Measurements from ENCODE around the gene EIF2B5. TPM values are rescaled to one million over a fixed set of nuclear protein-coding genes. Genes with fewer than 3 reads are reported as not detected.

The EIF2B5 gene
- total RNA-seq, 2 donors from 2014 or later, result 38.7 to 39.7 TPM

- DNase-seq (ENCODE audit: low spot score), result no peak
- Histone ChIP-seq H3K36me3 (no peaks in the 10 kb centered on the region), H3K27ac (no peak overlapping the region), H3K4me3 (no peak overlapping the region), H3K9me3 (no peaks in the 10 kb centered on the region), H3K4me1 (ENCODE audit: control insufficient read depth in 1 of 2, low read depth in 2 of 2) (no peaks in the 10 kb centered on the region), H3K27me3 (replicated peaks; ENCODE audit: insufficient read depth) (no peaks in the 10 kb centered on the region)
- no peak for TF ChIP-seq CTCF (IDR thresholded peaks at IDR 0.05)
- ATAC-seq (ENCODE audit: insufficient number of reproducible peaks, low FRiP score, low read depth), result no peak
These were observed 9.2 kb upstream of the EIF2B5 start for GRCh38 chr3:184126006-184126405.

- no peak for DNase-seq (ENCODE audit: low spot score)
- no peak for ATAC-seq (ENCODE audit: insufficient number of reproducible peaks, low FRiP score, low read depth)
- H3K4me3 ChIP-seq, result no peak overlapping the region
- H3K9me3 ChIP-seq, result no peaks in the 10 kb centered on the region
- no peak overlapping the region for H3K27ac ChIP-seq
- no peaks in the 10 kb centered on the region for H3K36me3 ChIP-seq
- TF ChIP-seq CTCF (IDR thresholded peaks at IDR 0.05), result no peak
- peaks cover 0 to 4% of the 10 kb centered on the region in 2 donors for H3K4me1 ChIP-seq (ENCODE audit: control insufficient read depth in 1 of 2, low read depth in 2 of 2)
- H3K27me3 ChIP-seq (replicated peaks; ENCODE audit: insufficient read depth), result no peaks in the 10 kb centered on the region
These were observed 6.1 kb upstream of the EIF2B5 start for GRCh38 chr3:184129012-184129411.

- Histone ChIP-seq H3K4me1 (ENCODE audit: control insufficient read depth in 1 of 2, low read depth in 2 of 2) (peaks cover 13 to 14% of the 10 kb centered on the region in 2 donors), H3K27me3 (replicated peaks; ENCODE audit: insufficient read depth) (no peaks in the 10 kb centered on the region), H3K4me3 (no peak overlapping the region), H3K9me3 (no peaks in the 10 kb centered on the region), H3K36me3 (no peaks in the 10 kb centered on the region), H3K27ac (no peak overlapping the region)
- ATAC-seq (ENCODE audit: insufficient number of reproducible peaks, low FRiP score, low read depth), result no peak
- TF ChIP-seq CTCF (IDR thresholded peaks at IDR 0.05), result no peak
- DNase-seq (ENCODE audit: low spot score), result no peak
These were observed 2.2 kb upstream of the EIF2B5 start for GRCh38 chr3:184132945-184133344.

- no peaks in the 10 kb centered on the region for H3K9me3 ChIP-seq
- peak overlapping the region; percentile 87 to 90 for H3K27ac ChIP-seq
- peaks cover 13 to 14% of the 10 kb centered on the region in 2 donors for H3K4me1 ChIP-seq (ENCODE audit: control insufficient read depth in 1 of 2, low read depth in 2 of 2)
- H3K27me3 ChIP-seq (replicated peaks; ENCODE audit: insufficient read depth), result no peaks in the 10 kb centered on the region
- peak; percentile 39 for DNase-seq (ENCODE audit: low spot score)
- ATAC-seq (ENCODE audit: insufficient number of reproducible peaks, low FRiP score, low read depth), result peak; percentile 54
- no peak for TF ChIP-seq CTCF (IDR thresholded peaks at IDR 0.05)
- H3K4me3 ChIP-seq, result peak overlapping the region; percentile 83
- peaks cover 4% of the 10 kb centered on the region for H3K36me3 ChIP-seq
These were observed 1.1 kb upstream of the EIF2B5 start for GRCh38 chr3:184133840-184134745.

- ATAC-seq (ENCODE audit: insufficient number of reproducible peaks, low FRiP score, low read depth), result no peak
- Histone ChIP-seq H3K27me3 (replicated peaks; ENCODE audit: insufficient read depth) (no peaks in the 10 kb centered on the region), H3K4me1 (ENCODE audit: control insufficient read depth in 1 of 2, low read depth in 2 of 2) (peaks cover 13 to 14% of the 10 kb centered on the region in 2 donors), H3K27ac (peak overlapping the region; percentile 87 to 90), H3K36me3 (peaks cover 10% of the 10 kb centered on the region), H3K4me3 (peak overlapping the region; percentile 83), H3K9me3 (no peaks in the 10 kb centered on the region)
- DNase-seq (ENCODE audit: low spot score), result no peak
- no peak for TF ChIP-seq CTCF (IDR thresholded peaks at IDR 0.05)
These were observed 411 bp upstream of the EIF2B5 start for GRCh38 chr3:184134746-184135148.
